ENCODE measurements around the gene CNMD.

The CNMD gene

GRCh38 chr13:52775511-52775910, 35.9 kb upstream of the CNMD start:
- Histone ChIP-seq H3K4me1 (ENCODE audit: control insufficient read depth, insufficient read depth, low read length) (no peaks in the 10 kb centered on the region), H3K9ac (ENCODE audit: low read length) (no peak overlapping the region), H3K9me3 (ENCODE audit: control insufficient read depth, low read length) (no peaks in the 10 kb centered on the region), H3K4me3 (ENCODE audit: low read length) (no peak overlapping the region), H3K36me3 (ENCODE audit: control insufficient read depth, insufficient read depth, low read length) (no peaks in the 10 kb centered on the region), H3K27me3 (ENCODE audit: control insufficient read depth, insufficient read depth, low read length) (peaks cover 5% of the 10 kb centered on the region)

GRCh38 chr13:52767949-52768516, 28.4 kb upstream of the CNMD start:
- Histone ChIP-seq H3K27me3 (ENCODE audit: control insufficient read depth, insufficient read depth, low read length) (peaks cover 5% of the 10 kb centered on the region), H3K9me3 (ENCODE audit: control insufficient read depth, low read length) (no peaks in the 10 kb centered on the region), H3K4me3 (ENCODE audit: low read length) (no peak overlapping the region), H3K9ac (ENCODE audit: low read length) (no peak overlapping the region), H3K4me1 (ENCODE audit: control insufficient read depth, insufficient read depth, low read length) (no peaks in the 10 kb centered on the region), H3K36me3 (ENCODE audit: control insufficient read depth, insufficient read depth, low read length) (no peaks in the 10 kb centered on the region)

- Histone ChIP-seq H3K4me1 (ENCODE audit: control insufficient read depth, insufficient read depth, low read length) (no peaks in the 10 kb centered on the region), H3K9me3 (ENCODE audit: control insufficient read depth, low read length) (no peaks in the 10 kb centered on the region), H3K36me3 (ENCODE audit: control insufficient read depth, insufficient read depth, low read length) (no peaks in the 10 kb centered on the region), H3K4me3 (ENCODE audit: low read length) (no peak overlapping the region), H3K27me3 (ENCODE audit: control insufficient read depth, insufficient read depth, low read length) (no peaks in the 10 kb centered on the region), H3K9ac (ENCODE audit: low read length) (no peak overlapping the region)
These were observed 26.2 kb upstream of the CNMD start for GRCh38 chr13:52765611-52766390.

- no peaks in the 10 kb centered on the region for H3K27me3 ChIP-seq (ENCODE audit: control insufficient read depth, insufficient read depth, low read length)
- H3K4me3 ChIP-seq (ENCODE audit: low read length), result no peak overlapping the region
- no peaks in the 10 kb centered on the region for H3K9me3 ChIP-seq (ENCODE audit: control insufficient read depth, low read length)
- H3K4me1 ChIP-seq (ENCODE audit: control insufficient read depth, insufficient read depth, low read length), result no peaks in the 10 kb centered on the region
- H3K36me3 ChIP-seq (ENCODE audit: control insufficient read depth, insufficient read depth, low read length), result no peaks in the 10 kb centered on the region
- H3K9ac ChIP-seq (ENCODE audit: low read length), result no peak overlapping the region
These were observed 20.5 kb upstream of the CNMD start for GRCh38 chr13:52760077-52760476.

- Histone ChIP-seq H3K4me3 (ENCODE audit: low read length) (no peak overlapping the region), H3K36me3 (ENCODE audit: control insufficient read depth, insufficient read depth, low read length) (no peaks in the 10 kb centered on the region), H3K27me3 (ENCODE audit: control insufficient read depth, insufficient read depth, low read length) (no peaks in the 10 kb centered on the region), H3K9me3 (ENCODE audit: control insufficient read depth, low read length) (no peaks in the 10 kb centered on the region), H3K4me1 (ENCODE audit: control insufficient read depth, insufficient read depth, low read length) (no peaks in the 10 kb centered on the region), H3K9ac (ENCODE audit: low read length) (no peak overlapping the region)
These were observed 18.5 kb upstream of the CNMD start for GRCh38 chr13:52758114-52758513.

- H3K4me3 ChIP-seq (ENCODE audit: low read length), result no peak overlapping the region
- no peaks in the 10 kb centered on the region for H3K4me1 ChIP-seq (ENCODE audit: control insufficient read depth, insufficient read depth, low read length)
- H3K9me3 ChIP-seq (ENCODE audit: control insufficient read depth, low read length), result no peaks in the 10 kb centered on the region
- no peaks in the 10 kb centered on the region for H3K36me3 ChIP-seq (ENCODE audit: control insufficient read depth, insufficient read depth, low read length)
- H3K27me3 ChIP-seq (ENCODE audit: control insufficient read depth, insufficient read depth, low read length), result peaks cover 3% of the 10 kb centered on the region
- H3K9ac ChIP-seq (ENCODE audit: low read length), result no peak overlapping the region
These were observed 11.6 kb upstream of the CNMD start for GRCh38 chr13:52751196-52751595.

- Histone ChIP-seq H3K27me3 (ENCODE audit: control insufficient read depth, insufficient read depth, low read length) (peaks cover 3% of the 10 kb centered on the region), H3K36me3 (ENCODE audit: control insufficient read depth, insufficient read depth, low read length) (no peaks in the 10 kb centered on the region), H3K4me1 (ENCODE audit: control insufficient read depth, insufficient read depth, low read length) (no peaks in the 10 kb centered on the region), H3K9ac (ENCODE audit: low read length) (no peak overlapping the region), H3K9me3 (ENCODE audit: control insufficient read depth, low read length) (no peaks in the 10 kb centered on the region), H3K4me3 (ENCODE audit: low read length) (no peak overlapping the region)
These were observed 11.1 kb upstream of the CNMD start for GRCh38 chr13:52750713-52751112.

GRCh38 chr13:52749419-52749818, 9.8 kb upstream of the CNMD start:
- peaks cover 3% of the 10 kb centered on the region for H3K27me3 ChIP-seq (ENCODE audit: control insufficient read depth, insufficient read depth, low read length)
- H3K9me3 ChIP-seq (ENCODE audit: control insufficient read depth, low read length), result no peaks in the 10 kb centered on the region
- no peaks in the 10 kb centered on the region for H3K4me1 ChIP-seq (ENCODE audit: control insufficient read depth, insufficient read depth, low read length)
- no peak overlapping the region for H3K4me3 ChIP-seq (ENCODE audit: low read length)
- H3K36me3 ChIP-seq (ENCODE audit: control insufficient read depth, insufficient read depth, low read length), result no peaks in the 10 kb centered on the region
- H3K9ac ChIP-seq (ENCODE audit: low read length), result no peak overlapping the region

- H3K4me1 ChIP-seq (ENCODE audit: control insufficient read depth, insufficient read depth, low read length), result no peaks in the 10 kb centered on the region
- no peak overlapping the region for H3K4me3 ChIP-seq (ENCODE audit: low read length)
- H3K9me3 ChIP-seq (ENCODE audit: control insufficient read depth, low read length), result no peaks in the 10 kb centered on the region
- peaks cover 3% of the 10 kb centered on the region for H3K27me3 ChIP-seq (ENCODE audit: control insufficient read depth, insufficient read depth, low read length)
- H3K9ac ChIP-seq (ENCODE audit: low read length), result no peak overlapping the region
- no peaks in the 10 kb centered on the region for H3K36me3 ChIP-seq (ENCODE audit: control insufficient read depth, insufficient read depth, low read length)
These were observed 6.5 kb upstream of the CNMD start for GRCh38 chr13:52746141-52746540.

GRCh38 chr13:52744842-52745375, 5.3 kb upstream of the CNMD start:
- H3K36me3 ChIP-seq (ENCODE audit: control insufficient read depth, insufficient read depth, low read length), result no peaks in the 10 kb centered on the region
- no peak overlapping the region for H3K4me3 ChIP-seq (ENCODE audit: low read length)
- H3K9ac ChIP-seq (ENCODE audit: low read length), result no peak overlapping the region
- H3K9me3 ChIP-seq (ENCODE audit: control insufficient read depth, low read length), result no peaks in the 10 kb centered on the region
- peaks cover 14% of the 10 kb centered on the region for H3K27me3 ChIP-seq (ENCODE audit: control insufficient read depth, insufficient read depth, low read length)
- H3K4me1 ChIP-seq (ENCODE audit: control insufficient read depth, insufficient read depth, low read length), result no peaks in the 10 kb centered on the region

- peaks cover 6% of the 10 kb centered on the region for H3K4me1 ChIP-seq (ENCODE audit: control insufficient read depth, insufficient read depth, low read length)
- H3K9ac ChIP-seq (ENCODE audit: low read length), result no peak overlapping the region
- peaks cover 23% of the 10 kb centered on the region for H3K27me3 ChIP-seq (ENCODE audit: control insufficient read depth, insufficient read depth, low read length)
- no peak overlapping the region for H3K4me3 ChIP-seq (ENCODE audit: low read length)
- H3K36me3 ChIP-seq (ENCODE audit: control insufficient read depth, insufficient read depth, low read length), result no peaks in the 10 kb centered on the region
- no peaks in the 10 kb centered on the region for H3K9me3 ChIP-seq (ENCODE audit: control insufficient read depth, low read length)
These were observed 4.4 kb upstream of the CNMD start for GRCh38 chr13:52743988-52744387.

- no peaks in the 10 kb centered on the region for H3K36me3 ChIP-seq (ENCODE audit: control insufficient read depth, insufficient read depth, low read length)
- no peaks in the 10 kb centered on the region for H3K9me3 ChIP-seq (ENCODE audit: control insufficient read depth, low read length)
- no peak overlapping the region for H3K4me3 ChIP-seq (ENCODE audit: low read length)
- H3K9ac ChIP-seq (ENCODE audit: low read length), result no peak overlapping the region
- peaks cover 11% of the 10 kb centered on the region for H3K4me1 ChIP-seq (ENCODE audit: control insufficient read depth, insufficient read depth, low read length)
- peaks cover 27% of the 10 kb centered on the region for H3K27me3 ChIP-seq (ENCODE audit: control insufficient read depth, insufficient read depth, low read length)
These were observed 3.9 kb upstream of the CNMD start for GRCh38 chr13:52743569-52743968.
